Measurements from ENCODE around the gene BTNL3.

Gene BTNL3

GRCh38 chr5:181054138-181054537 lies 65.5 kb downstream of the BTNL3 start:
- TF ChIP-seq, protein P1, sequence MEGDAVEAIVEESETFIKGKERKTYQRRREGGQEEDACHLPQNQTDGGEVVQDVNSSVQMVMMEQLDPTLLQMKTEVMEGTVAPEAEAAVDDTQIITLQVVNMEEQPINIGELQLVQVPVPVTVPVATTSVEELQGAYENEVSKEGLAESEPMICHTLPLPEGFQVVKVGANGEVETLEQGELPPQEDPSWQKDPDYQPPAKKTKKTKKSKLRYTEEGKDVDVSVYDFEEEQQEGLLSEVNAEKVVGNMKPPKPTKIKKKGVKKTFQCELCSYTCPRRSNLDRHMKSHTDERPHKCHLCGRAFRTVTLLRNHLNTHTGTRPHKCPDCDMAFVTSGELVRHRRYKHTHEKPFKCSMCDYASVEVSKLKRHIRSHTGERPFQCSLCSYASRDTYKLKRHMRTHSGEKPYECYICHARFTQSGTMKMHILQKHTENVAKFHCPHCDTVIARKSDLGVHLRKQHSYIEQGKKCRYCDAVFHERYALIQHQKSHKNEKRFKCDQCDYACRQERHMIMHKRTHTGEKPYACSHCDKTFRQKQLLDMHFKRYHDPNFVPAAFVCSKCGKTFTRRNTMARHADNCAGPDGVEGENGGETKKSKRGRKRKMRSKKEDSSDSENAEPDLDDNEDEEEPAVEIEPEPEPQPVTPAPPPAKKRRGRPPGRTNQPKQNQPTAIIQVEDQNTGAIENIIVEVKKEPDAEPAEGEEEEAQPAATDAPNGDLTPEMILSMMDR (IDR thresholded peaks at IDR 0.05): no peak

- TF ChIP-seq, protein P1 (IDR thresholded peaks at IDR 0.05): no peak
Observed at GRCh38 chr5:181054871-181055459, 66.3 kb downstream of the BTNL3 start.

Measured in LNCAP (cell line).